Measurements from ENCODE around the gene LY9. TPM values are rescaled to one million over a fixed set of nuclear protein-coding genes. Genes with fewer than 3 reads are reported as not detected.
A peak's percentile ranks its signal among the peaks of the same experiment; 100 is the strongest.

The LY9 gene
- total RNA-seq, 4 donors from 2014 or later, result 0.26 to 3.2 (median 0.60) TPM

GRCh38 chr1:160836561-160836960 lies 40.6 kb downstream of the LY9 start:
- Histone ChIP-seq H3K4me3 (no peak overlapping the region), H3K9me3 (no peaks in the 10 kb centered on the region), H3K27ac (peak overlapping the region in 2 of 4 donors; percentile 6 to 36), H3K4me1 (peaks cover 0 to 19% (median 4%) of the 10 kb centered on the region in 3 donors), H3K27me3 (no peaks in the 10 kb centered on the region), H3K36me3 (no peaks in the 10 kb centered on the region)
- intact Hi-C loops (cut with DNase I), result loop anchor here (10.0 kb wide), 4 partner anchors 112 to 298 kb away; partner anchors contain the start of genes DEDD and ITLN2
- TF ChIP-seq CTCF (IDR thresholded peaks at IDR 0.05) (no peak), POLR2A (IDR thresholded peaks at IDR 0.05) (no peak)
- no peak for DNase-seq
- WGBS, 2 donors, result 29 to 80% methylated on average over 1 to 2 of the region's 3 CpGs

GRCh38 chr1:160836981-160837557 lies 41.1 kb downstream of the LY9 start:
- intact Hi-C loops (cut with DNase I), result loop anchor here (10.0 kb wide), 4 partner anchors 112 to 298 kb away; partner anchors contain the start of genes DEDD and ITLN2
- H3K4me1 ChIP-seq, result peaks cover 0 to 19% (median 4%) of the 10 kb centered on the region in 3 donors
- 45 to 47% methylated on average over 3 to 4 of the region's 4 CpGs for WGBS, 2 donors
- no peaks in the 10 kb centered on the region for H3K27me3 ChIP-seq
- no peak for TF ChIP-seq CTCF (IDR thresholded peaks at IDR 0.05)
- no peak for TF ChIP-seq POLR2A (IDR thresholded peaks at IDR 0.05)
- no peaks in the 10 kb centered on the region for H3K9me3 ChIP-seq
- H3K4me3 ChIP-seq, result no peak overlapping the region
- no peak for DNase-seq
- peak overlapping the region in 2 of 4 donors; percentile 6 to 36 for H3K27ac ChIP-seq
- H3K36me3 ChIP-seq, result no peaks in the 10 kb centered on the region

GRCh38 chr1:160837558-160838205 lies 41.7 kb downstream of the LY9 start:
- H3K4me1 ChIP-seq, result peaks cover 0 to 19% (median 4%) of the 10 kb centered on the region in 3 donors
- peak overlapping the region in 2 of 4 donors; percentile 54 for H3K27ac ChIP-seq
- WGBS, 2 donors, result 67 to 77% methylated on average over 6 to 8 of the region's 9 CpGs

GRCh38 chr1:160838888-160839287 lies 42.9 kb downstream of the LY9 start:
- WGBS, 2 donors, result 69 to 81% methylated on average over 7 of the region's 7 CpGs
- Histone ChIP-seq H3K27ac (no peak overlapping the region), H3K4me1 (peaks cover 0 to 19% (median 4%) of the 10 kb centered on the region in 3 donors), H3K36me3 (no peaks in the 10 kb centered on the region), H3K9me3 (no peaks in the 10 kb centered on the region), H3K4me3 (no peak overlapping the region), H3K27me3 (no peaks in the 10 kb centered on the region)
- intact Hi-C loops (cut with DNase I), result loop anchor here (10.0 kb wide), 4 partner anchors 114 to 296 kb away; partner anchors contain the start of genes DEDD and ITLN2
- no peak for TF ChIP-seq POLR2A (IDR thresholded peaks at IDR 0.05)
- no peak for TF ChIP-seq CTCF (IDR thresholded peaks at IDR 0.05)
- no peak for DNase-seq

More at GRCh38 chr1:160837558-160838205, 41.7 kb downstream of the LY9 start:
- Histone ChIP-seq H3K27me3 (no peaks in the 10 kb centered on the region), H3K36me3 (no peaks in the 10 kb centered on the region), H3K4me3 (no peak overlapping the region), H3K9me3 (no peaks in the 10 kb centered on the region)
- TF ChIP-seq CTCF (IDR thresholded peaks at IDR 0.05), result peak in 2 of 6 experiments; percentile 14 to 28
- no peak for TF ChIP-seq POLR2A (IDR thresholded peaks at IDR 0.05)
- intact Hi-C loops (cut with DNase I), result loop anchor here (10.0 kb wide), 4 partner anchors 113 to 297 kb away; partner anchors contain the start of genes DEDD and ITLN2
- DNase-seq, result peak; percentile 33

- H3K9me3 ChIP-seq, result peaks cover 0 to 1% (median 0%) of the 10 kb centered on the region in 3 donors
- H3K36me3 ChIP-seq, result no peaks in the 10 kb centered on the region
- 79 to 88% methylated on average over 2 of the region's 2 CpGs for WGBS, 2 donors
- H3K4me3 ChIP-seq, result no peak overlapping the region
- H3K27ac ChIP-seq, result no peak overlapping the region
- H3K27me3 ChIP-seq, result no peaks in the 10 kb centered on the region
- TF ChIP-seq POLR2A (IDR thresholded peaks at IDR 0.05) (no peak), CTCF (IDR thresholded peaks at IDR 0.05) (no peak)
- intact Hi-C loops (cut with DNase I), result loop anchor here (10.0 kb wide), 4 partner anchors 115 to 295 kb away; partner anchors contain the start of genes DEDD and ITLN2
- no peak for DNase-seq
- peaks cover 0 to 19% (median 4%) of the 10 kb centered on the region in 3 donors for H3K4me1 ChIP-seq
Measured at GRCh38 chr1:160839746-160840145, 43.8 kb downstream of the LY9 start.
